ENCODE results near the gene RPS6KA5. TPM values are rescaled to one million over a fixed set of nuclear protein-coding genes. Genes with fewer than 3 reads are reported as not detected.
A peak's percentile ranks its signal among the peaks of the same experiment; 100 is the strongest.
"Not testable (repeated sequence)": the region's sequence is repeated elsewhere in the genome, so short reads cannot be mapped to it uniquely, and the experiment has no call there.

RPS6KA5 gene
- polyA plus RNA-seq, 3 donors from 2014 or later = 11.1 to 19.0 (median 16.6) TPM

DNA sequence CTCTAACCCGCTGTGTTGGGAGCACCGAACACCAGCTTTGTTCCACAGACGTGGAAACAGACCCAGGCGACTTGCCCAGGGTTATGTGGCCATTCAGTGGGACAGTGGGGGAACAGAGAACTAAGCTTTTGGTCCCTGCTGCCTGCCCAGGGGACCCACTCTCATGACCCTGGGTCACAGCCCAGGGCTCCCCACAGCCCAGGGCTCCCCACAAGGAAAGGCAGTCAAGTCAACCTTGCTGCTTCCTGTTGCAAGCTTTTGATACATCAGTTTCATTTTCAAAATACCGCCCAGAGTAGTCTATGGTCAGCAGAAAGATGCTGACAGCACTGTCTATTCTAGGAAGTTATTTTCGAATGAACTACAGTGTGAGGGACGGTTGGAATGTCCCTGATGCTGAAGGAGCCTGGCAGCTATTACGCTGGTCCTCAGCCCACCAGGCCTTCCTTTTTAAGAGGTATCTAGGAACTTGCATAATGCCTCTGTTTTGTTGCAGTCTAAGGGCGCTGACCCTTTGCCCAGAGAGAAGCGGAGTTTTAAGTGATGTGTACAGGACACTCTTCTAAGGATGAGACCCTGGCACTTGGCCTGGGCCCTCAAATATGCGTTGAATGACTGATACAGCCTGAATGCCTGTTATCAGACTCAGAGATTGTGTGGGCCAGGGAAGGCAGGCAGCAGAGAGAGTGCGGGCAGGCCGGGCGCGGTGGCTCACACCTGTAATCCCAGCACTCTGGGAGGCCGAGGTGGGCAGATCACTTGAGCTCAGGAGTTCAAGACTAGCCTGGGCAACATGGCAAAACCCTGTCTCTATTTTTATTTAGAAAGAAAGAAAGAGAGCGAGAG is 231.6 kb downstream of the RPS6KA5 start:
- Mint-ChIP-seq H3K36me3 (peaks cover 0 to 4% (median 0%) of the 10 kb centered on the region in 3 donors), H3K4me3 (peak overlapping the region; percentile 82 to 88 (median 84)), H3K27me3 (ENCODE audit: low read depth in 3 of 3) (peaks cover 2 to 8% (median 6%) of the 10 kb centered on the region in 3 donors), H3K27ac (peak overlapping the region; percentile 85 to 94 (median 93)), H3K4me1 (peaks cover 16 to 19% of the 10 kb centered on the region in 2 donors), H3K9me3 (peaks cover 0 to 7% (median 5%) of the 10 kb centered on the region in 6 donors)
- peak; percentile 51 to 60 (median 56) for DNase-seq

DNA sequence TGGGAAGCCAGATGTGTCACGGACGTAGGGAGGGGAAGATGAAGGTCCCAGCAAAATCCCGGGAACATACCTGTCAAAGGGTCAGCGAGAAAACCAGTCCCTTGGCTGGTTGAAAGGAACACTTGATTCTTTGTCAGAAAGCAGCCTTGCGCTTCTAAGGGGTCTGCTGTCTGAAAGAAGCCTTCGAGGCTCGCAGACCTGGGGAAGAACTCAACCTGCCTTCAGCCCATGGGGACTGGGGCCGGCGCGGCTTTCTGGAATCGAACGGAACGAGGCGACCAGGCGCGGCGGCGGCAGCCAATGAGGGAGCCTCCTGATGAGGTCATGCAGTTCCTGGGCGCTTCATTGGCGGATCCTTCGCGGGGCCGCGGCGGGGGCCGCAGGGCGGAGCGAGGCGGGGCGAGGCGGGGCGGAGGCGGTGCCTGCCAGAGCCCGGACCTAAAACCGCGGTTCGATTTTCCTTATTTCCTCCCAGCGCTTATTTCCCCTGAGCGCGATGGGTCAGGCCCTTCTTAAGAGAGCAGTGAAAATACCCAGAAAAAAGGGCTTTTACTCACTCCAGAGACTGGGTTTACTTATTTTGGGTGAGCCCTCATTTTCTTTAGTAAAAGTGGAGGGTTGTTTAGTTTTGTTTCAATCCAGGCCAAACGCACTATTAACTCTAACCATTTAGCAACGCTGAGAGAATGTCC is 232.4 kb downstream of the RPS6KA5 start:
- Mint-ChIP-seq H3K9me3 (peaks cover 0 to 12% (median 9%) of the 10 kb centered on the region in 6 donors), H3K4me1 (peaks cover 16 to 19% of the 10 kb centered on the region in 2 donors), H3K27ac (peak overlapping the region; percentile 85 to 94 (median 93)), H3K36me3 (peaks cover 0 to 5% (median 0%) of the 10 kb centered on the region in 3 donors), H3K4me3 (peak overlapping the region; percentile 82 to 88 (median 84)), H3K27me3 (ENCODE audit: low read depth in 3 of 3) (peaks cover 2 to 8% (median 8%) of the 10 kb centered on the region in 3 donors)
- DNase-seq = peak; percentile 87 to 89 (median 88)

DNA sequence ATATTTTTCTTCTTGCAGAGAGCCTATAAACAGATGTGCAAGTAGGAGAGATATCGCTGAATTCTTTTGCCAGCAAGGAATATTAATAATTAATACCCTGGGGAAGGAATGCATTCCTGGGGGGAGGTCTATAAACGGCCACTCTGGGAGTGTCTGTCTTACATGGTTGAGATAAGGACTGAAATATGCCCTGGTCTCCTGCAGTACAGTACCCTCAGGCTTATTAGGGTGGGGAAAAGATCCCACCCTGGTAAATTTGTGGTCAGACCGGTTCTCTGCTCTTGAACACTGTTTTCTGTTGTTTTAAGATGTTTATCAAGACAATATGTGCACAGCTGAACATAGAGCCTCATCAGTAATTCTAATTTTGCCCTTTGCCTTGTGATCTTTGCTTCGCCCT is 236.9 kb downstream of the RPS6KA5 start:
- H3K36me3 Mint-ChIP-seq, H3K27ac Mint-ChIP-seq, DNase-seq, H3K4me3 Mint-ChIP-seq: not testable (repeated sequence)
- peaks cover 24 to 26% of the 10 kb centered on the region in 2 donors for H3K4me1 Mint-ChIP-seq
- H3K27me3 Mint-ChIP-seq (ENCODE audit: low read depth in 3 of 3) = peaks cover 2 to 12% (median 8%) of the 10 kb centered on the region in 3 donors
- H3K9me3 Mint-ChIP-seq = peaks cover 0 to 12% (median 9%) of the 10 kb centered on the region in 6 donors

DNA sequence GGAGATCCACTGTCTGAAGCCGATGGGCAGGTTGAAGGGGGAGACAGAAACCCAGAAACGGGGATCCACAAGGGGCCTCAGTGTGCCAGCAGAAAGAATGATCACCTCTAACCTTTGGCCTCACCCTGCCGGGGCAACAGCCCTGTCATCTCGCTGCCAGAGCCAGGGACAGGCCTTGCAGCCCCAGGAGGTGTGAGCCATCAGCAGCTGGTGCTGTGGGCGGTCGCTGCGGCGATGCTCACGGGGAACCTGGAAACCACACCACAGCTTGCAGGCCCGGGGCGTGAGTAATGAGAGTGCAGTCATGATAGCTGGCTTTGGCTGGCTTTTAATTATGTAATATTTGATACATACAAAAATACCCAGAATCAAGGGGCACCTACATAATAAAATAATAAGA is 239.5 kb downstream of the RPS6KA5 start:
- peak overlapping the region in 2 of 5 donors; percentile 1 to 24 for H3K4me3 Mint-ChIP-seq
- H3K4me1 Mint-ChIP-seq = peaks cover 13 to 20% of the 10 kb centered on the region in 2 donors
- DNase-seq = peak; percentile 67 to 73 (median 70)
- H3K36me3 Mint-ChIP-seq = peaks cover 0 to 5% (median 0%) of the 10 kb centered on the region in 3 donors
- H3K9me3 Mint-ChIP-seq = peaks cover 0 to 12% (median 9%) of the 10 kb centered on the region in 6 donors
- H3K27me3 Mint-ChIP-seq (ENCODE audit: low read depth in 3 of 3) = peaks cover 2 to 11% (median 3%) of the 10 kb centered on the region in 3 donors
- peak overlapping the region; percentile 2 to 80 (median 40) for H3K27ac Mint-ChIP-seq

DNA sequence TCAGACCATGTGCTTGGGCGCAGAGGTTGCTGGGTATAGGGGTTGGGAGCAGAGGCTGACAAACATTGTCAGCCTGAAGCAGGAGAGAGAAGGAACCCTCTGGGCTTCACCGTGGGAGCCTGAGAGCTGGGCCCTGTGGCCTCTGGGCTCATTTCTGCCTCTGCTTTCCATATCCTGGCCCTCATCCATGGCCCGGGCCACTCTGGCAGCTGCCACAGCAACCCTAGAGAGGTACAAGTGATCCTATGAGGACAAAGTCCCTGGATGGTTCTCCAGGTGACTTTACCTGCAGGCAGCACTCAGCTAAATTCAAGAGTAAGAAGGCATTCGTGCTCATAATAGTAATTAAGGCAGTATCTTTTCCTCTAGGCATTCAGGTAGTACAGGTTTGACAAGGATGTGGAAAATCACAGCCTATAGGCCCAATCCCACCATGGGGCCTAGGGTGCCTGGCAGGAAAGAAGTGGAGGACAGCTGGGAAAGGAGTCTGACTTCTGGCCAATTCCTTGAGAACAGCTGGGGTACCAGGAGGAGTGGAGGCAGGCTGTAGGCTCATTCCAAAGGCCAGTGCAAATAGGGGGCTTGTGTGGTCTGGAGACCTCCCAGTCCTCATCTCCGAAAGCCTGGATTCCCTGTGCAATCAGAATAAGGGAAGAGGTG is 240.6 kb downstream of the RPS6KA5 start:
- Mint-ChIP-seq H3K4me3 (no peak overlapping the region), H3K4me1 (peaks cover 17 to 24% of the 10 kb centered on the region in 2 donors), H3K27ac (no peak overlapping the region), H3K27me3 (ENCODE audit: low read depth in 3 of 3) (peaks cover under 1 to 11% (median 8%) of the 10 kb centered on the region in 3 donors), H3K9me3 (peaks cover 0 to 12% (median 8%) of the 10 kb centered on the region in 6 donors), H3K36me3 (peaks cover 0 to 5% (median 0%) of the 10 kb centered on the region in 3 donors)
- no peak for DNase-seq

DNA sequence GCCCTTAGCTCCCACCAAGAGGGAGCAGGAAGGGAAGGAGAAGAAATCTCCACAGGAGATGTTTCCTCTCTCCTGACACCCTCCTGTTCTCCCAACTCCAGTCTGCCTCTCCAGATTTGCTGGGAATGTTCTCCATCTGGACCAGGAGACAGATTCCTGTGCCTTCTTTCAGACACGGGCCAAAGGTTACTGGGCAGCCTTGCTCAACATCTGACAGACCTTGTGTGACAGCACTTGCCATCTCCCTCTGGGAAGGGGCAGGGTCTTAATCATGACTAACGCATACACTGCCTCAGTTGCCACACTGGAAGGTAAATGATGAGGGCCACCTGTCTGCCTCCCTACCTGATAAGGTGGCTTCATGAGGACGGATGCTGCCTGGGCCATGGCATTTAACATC is 241.7 kb downstream of the RPS6KA5 start:
- H3K4me3 Mint-ChIP-seq = no peak overlapping the region
- no peaks in the 10 kb centered on the region for H3K36me3 Mint-ChIP-seq
- peaks cover 0 to 6% (median 1%) of the 10 kb centered on the region in 6 donors for H3K9me3 Mint-ChIP-seq
- peaks cover 0 to 11% (median 6%) of the 10 kb centered on the region in 3 donors for H3K27me3 Mint-ChIP-seq (ENCODE audit: low read depth in 3 of 3)
- H3K27ac Mint-ChIP-seq = no peak overlapping the region
- peaks cover 17 to 24% of the 10 kb centered on the region in 2 donors for H3K4me1 Mint-ChIP-seq
- DNase-seq = no peak

DNA sequence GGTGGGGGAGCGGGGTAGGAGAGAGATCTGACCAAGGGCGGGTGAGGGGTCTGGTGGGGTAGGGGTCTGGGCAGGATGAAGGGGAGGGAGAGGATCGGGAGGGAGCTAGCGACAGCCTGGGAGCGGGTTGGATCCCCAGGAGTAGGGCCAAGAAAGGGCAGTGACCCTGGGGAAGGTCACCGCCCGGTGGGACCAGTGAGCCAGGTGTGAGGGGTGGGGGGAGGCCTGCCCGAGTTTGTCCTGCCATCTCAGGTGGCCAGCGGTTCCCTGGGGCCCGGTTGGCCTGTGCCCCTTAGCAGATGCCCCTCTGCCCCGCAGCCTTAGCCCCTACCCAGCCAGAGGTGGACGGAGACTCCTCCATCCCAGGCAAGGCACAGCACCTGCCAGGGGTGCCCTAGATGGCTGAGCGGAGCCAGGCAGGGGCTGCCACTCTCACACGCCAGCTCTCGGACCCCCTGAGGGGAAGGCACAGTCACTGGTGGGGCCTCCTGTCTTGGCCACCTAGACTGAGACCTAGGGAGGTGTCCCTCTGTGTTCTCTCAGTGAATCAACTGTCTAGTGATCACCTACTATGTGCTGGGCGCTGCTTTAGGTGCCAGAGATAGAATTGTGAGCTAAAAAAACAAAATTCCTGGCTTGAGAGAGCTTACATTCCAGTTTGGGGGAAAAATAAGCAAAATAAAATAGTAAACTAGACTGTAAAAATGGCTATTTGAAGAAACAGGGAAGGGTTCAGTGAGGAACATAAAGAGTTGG is 243.6 kb downstream of the RPS6KA5 start:
- H3K4me1 Mint-ChIP-seq = peaks cover 17 to 24% of the 10 kb centered on the region in 2 donors
- no peak for DNase-seq
- H3K36me3 Mint-ChIP-seq = no peaks in the 10 kb centered on the region
- H3K27me3 Mint-ChIP-seq (ENCODE audit: low read depth in 3 of 3) = peaks cover 0 to 9% (median 5%) of the 10 kb centered on the region in 3 donors
- peak overlapping the region; percentile 44 to 65 (median 58) for H3K4me3 Mint-ChIP-seq
- no peaks in the 10 kb centered on the region for H3K9me3 Mint-ChIP-seq
- no peak overlapping the region for H3K27ac Mint-ChIP-seq

DNA sequence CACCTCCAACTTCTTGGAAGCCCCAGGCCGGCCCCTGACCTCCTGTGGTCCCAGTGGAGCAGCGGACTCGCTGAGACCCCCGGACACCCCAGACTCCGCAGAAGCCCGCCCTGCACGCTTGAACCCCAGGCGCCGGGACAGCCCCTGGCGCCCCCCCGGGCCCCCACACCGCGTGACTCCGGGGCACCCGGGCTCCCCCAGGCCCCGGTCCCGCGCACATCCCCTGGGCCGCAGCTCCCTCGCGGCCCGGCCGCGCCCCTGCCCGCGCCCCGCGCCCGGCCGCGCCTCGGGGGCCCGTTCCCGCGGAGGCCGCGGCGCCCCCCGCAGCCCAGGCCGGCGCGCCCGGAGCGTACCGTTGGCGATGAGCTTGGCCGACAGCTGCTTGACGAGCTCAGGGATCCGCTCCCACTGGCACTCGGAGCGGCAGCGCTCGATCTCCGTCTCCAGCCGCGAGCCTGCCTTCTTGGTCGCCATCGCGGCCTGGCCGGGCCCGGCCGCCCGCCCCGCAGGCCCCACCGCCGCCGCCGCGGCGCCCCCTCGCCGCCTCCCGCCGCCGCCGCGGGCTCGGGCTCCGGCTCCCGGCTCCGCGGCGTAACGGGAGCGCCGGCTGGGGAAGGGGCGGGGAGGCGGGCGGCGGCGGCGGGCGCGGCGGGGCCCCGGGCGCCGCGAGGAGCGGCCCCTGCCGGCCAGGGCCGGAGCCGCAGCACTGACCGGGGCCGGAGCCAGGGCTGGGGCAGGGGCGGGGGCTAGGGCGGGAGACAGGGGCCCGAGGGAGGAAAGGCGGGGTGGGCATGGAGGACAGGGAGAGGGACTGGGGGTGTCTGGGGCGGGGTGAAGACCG is 244.4 kb downstream of the RPS6KA5 start, which contains the start of gene TTC7B:
Gene TTC7B, minus strand, starts transcription at position 609 of the 841 bp plus-strand sequence. Its CDS starts 135 bp downstream, at position 474.
- Mint-ChIP-seq H3K27ac (peak within 1 kb of the TSS in 3 of 6 donors; percentile 3 to 75 (median 65)), H3K4me3 (peak within 1 kb of the TSS; percentile 59 to 89 (median 79)), H3K27me3 (ENCODE audit: low read depth in 3 of 3) (peaks cover 0 to 9% (median 5%) of the 10 kb centered on the region in 3 donors), H3K4me1 (peaks cover 11 to 17% of the 10 kb centered on the region in 2 donors), H3K36me3 (no peaks in the 10 kb centered on the region), H3K9me3 (no peaks in the 10 kb centered on the region)
- DNase-seq = peak in 2 of 3 donors; percentile 21 to 30

DNA sequence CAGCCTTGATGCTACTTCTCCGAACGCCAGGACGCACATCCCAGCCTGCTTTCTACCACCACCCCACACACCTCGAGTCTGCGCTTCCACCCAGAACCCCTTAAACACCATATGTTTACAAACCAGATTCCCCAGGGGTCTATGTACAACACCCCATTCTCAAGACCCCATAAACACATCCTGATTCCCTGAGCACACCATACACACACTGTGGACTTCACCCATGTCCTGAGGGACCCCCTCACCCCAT is 244.9 kb downstream of the RPS6KA5 start:
- no peak for DNase-seq
- peaks cover 6 to 11% of the 10 kb centered on the region in 2 donors for H3K4me1 Mint-ChIP-seq
- H3K36me3 Mint-ChIP-seq = no peaks in the 10 kb centered on the region
- no peaks in the 10 kb centered on the region for H3K9me3 Mint-ChIP-seq
- H3K27me3 Mint-ChIP-seq (ENCODE audit: low read depth in 3 of 3) = peaks cover 0 to 6% (median 5%) of the 10 kb centered on the region in 3 donors
- H3K27ac Mint-ChIP-seq = peak overlapping the region in 3 of 6 donors; percentile 3 to 75 (median 65)
- H3K4me3 Mint-ChIP-seq = peak overlapping the region; percentile 59 to 89 (median 79)

DNA sequence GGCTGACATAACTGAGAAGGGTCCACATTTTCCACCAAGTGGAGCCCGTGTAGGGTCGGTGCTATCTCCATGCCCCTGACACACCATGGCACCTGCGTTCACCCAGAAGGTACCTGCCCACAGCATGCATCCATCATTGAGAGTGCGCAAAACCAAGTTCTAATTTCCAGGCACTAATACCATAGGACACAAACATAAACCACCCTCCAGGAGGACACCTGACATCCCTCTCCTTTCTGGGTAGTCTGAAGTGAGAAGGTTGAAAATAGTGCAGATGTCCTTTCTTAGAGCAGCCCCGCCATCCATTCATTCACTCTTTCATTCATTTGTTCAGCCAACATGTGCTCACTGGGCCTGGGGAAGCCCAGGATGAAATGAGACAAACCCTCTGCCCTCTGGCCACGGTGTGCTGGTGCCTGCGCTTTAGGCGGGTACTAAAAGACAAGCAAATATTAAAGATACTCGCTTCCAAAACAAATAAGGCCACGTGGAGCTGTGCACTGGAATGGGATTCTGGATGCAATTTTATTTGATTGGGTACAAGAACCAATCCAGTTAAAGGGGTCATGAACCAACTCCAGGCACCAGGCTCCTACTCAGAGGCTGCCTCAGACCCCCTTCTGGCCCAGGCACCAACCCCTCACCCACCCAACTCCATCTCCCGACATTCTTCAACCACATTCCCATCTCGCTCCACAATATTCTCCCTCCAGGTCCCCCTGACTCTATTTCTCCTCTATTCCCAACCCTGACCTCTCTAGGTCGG is 245.5 kb downstream of the RPS6KA5 start:
- Mint-ChIP-seq H3K27me3 (ENCODE audit: low read depth in 3 of 3) (peaks cover 0 to 6% (median 5%) of the 10 kb centered on the region in 3 donors), H3K4me1 (peaks cover 4 to 8% of the 10 kb centered on the region in 2 donors), H3K9me3 (no peaks in the 10 kb centered on the region), H3K36me3 (no peaks in the 10 kb centered on the region), H3K4me3 (peak overlapping the region; percentile 59 to 89 (median 79)), H3K27ac (peak overlapping the region in 2 of 6 donors; percentile 65 to 75)
- no peak for DNase-seq

DNA sequence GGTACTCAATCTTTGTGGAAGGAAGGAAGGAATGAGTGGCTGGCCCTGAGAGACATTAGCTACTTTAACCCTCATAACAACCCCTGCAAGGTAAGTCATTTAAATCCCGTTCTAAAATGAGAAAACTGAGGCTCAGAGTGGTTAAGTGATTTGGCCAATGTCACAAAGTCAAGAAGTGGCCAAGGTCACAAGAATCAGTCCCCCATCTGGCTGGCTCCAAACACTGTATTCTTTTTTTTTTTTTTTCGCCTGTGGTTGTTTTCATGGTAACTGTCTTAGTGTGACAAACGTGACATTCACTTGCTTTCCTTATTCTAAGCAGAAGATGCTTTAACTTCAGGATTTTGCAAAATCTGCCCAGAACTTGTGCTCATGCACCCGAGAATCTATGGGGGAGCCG is 247.0 kb downstream of the RPS6KA5 start:
- Mint-ChIP-seq H3K4me3 (no peak overlapping the region), H3K36me3 (no peaks in the 10 kb centered on the region), H3K27ac (no peak overlapping the region), H3K27me3 (ENCODE audit: low read depth in 3 of 3) (peaks cover 2 to 6% (median 5%) of the 10 kb centered on the region in 3 donors), H3K9me3 (no peaks in the 10 kb centered on the region), H3K4me1 (peaks cover 4 to 7% of the 10 kb centered on the region in 2 donors)
- DNase-seq = no peak
